ENCODE data around the gene NHSL2.

NHSL2 gene

GRCh38 chrX:72081605-72082320 is 171.1 kb downstream of the NHSL2 start:
- no peak for DNase-seq

- no peak for DNase-seq
Observed at GRCh38 chrX:72083291-72083690, 172.6 kb downstream of the NHSL2 start.

GRCh38 chrX:72084114-72084513 is 173.5 kb downstream of the NHSL2 start:
- DNase-seq: no peak

- no peak for DNase-seq
Observed at GRCh38 chrX:72086995-72087394, 176.3 kb downstream of the NHSL2 start.

DNA sequence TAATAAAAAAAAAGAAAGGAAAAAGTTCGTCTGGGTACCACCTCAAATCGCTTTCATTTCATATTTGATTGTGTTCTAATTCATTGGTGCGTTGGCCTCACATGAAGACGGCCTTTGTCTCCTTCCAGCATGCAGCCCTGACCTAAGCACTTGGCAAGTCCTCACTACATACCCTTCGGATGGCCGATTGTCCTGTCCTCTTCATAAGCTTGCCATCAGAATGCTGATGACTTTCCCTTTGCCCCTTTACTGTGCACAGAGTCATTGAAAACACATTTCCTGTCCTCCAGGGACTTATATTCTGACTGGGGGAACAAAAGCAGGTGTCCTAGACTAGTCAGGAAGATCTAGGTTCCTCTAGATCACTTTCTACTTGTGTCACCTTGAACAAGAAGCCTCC is 178.1 kb downstream of the NHSL2 start:
- no peak for DNase-seq

DNA sequence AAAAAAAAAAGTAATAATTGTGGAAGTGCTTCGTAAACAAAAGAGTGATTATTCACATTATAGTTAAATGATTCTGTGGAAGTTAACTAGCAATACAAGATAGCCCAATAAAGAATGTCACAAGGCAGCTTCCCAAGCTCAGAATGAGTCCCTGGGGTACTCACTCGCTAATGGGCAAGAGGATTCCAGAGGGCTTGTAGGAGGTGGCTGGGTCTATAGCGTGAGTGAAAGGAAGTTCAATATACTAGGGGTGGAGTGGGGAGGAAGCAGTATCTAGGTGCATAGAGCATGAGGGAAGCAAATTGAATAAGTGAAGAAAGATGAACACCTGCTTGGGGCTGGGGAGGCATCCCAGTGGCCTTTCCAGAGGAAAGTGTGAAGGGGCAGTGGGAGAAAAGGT is 178.6 kb downstream of the NHSL2 start:
- no peak for DNase-seq

DNA sequence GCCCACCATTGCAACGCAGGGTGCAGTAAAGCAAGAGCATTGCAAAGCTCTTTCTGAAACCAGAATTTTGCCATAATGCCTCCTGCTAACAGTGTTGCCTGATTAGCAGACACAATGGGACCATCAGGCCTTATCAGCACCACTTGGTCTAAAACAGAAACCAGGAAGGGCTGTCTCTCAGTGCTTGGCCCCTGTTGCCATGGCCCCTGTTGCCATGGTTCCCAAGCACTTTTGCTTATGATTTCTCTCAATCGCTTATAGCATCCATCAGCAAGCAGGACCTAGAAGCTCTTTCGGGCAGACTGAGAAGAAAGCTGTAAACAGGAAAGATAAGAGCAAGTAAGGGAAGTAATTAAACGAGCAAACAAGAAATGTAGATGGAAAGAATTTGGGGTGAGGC is 184.2 kb downstream of the NHSL2 start:
- DNase-seq: no peak

- DNase-seq: no peak
Observed at GRCh38 chrX:72095370-72095769, 184.7 kb downstream of the NHSL2 start.

DNA sequence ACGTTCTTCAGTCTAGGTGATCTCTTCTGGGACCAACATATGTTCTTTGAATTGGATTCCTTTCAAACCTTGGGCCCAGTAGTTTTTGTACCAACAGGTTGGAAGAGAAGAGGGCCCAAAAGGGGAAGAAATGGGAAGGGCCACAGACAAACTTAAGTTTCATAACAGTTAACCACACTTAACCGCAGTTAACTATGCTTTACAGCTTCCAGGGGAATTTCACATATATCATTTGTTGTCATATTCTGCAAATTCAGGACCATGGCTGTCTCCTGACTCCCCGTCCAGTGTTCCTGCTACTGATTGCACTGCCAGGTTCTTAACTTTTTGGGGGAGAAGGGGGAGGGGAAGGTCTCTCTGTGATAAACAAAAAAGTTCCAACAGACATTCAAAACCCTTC is 186.5 kb downstream of the NHSL2 start:
- no peak for DNase-seq

DNA sequence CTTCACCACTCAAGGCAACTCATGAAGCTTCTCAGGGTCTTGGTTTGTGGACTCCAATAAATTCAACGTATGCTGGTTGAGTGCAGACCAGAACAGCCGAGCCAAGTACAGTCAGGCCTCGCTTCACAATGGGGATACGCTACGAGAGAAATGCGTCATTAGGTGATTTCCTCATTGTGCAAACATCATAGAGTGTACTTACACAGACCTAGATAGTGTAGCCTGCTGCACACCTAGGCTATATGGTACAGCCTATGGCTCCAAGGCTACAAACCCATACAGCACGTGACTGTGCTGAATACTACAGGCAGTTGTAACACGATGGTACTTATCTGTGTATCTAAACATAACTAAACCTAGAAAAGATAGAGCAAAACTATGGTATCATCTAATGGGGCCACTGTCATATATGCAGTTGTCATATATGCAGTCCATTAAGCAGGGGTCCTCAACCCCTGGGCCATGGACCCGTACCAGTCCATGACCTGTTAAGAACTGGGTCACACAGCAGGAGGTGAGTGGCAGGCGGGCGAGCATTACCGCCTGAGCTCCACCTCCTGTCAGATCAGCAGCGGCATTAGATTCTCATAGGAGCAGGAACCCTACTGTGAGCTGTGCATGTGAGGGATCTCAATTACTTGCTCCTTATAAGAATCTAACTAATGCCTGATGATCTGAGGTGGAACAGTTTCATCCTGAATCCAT is 189.6 kb downstream of the NHSL2 start:
- DNase-seq: no peak

DNA sequence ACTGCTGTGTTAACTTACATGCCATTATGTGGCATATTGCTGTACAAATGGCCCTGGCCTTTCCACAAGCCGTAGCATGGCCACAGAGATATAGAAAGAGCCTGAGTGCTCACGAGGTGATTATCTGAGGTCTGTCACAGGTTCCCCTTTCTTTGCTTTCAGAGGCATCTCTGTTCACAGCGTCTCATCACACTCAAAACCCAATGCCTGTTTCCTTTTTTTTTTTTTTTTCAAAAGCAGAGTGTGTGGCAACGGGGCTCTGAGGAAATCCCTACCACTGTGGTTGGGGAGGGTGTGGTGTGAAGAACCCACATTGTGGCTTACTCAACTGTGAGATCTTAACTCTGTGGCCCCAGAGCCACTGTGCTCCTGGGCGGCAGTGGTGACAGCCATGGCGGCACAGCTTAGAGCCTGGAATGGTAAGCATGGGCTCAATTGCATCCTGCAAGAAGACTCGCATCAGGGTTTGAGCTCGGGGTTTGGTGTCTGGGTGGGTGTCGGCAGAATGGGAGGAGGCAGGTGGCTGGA is 190.2 kb downstream of the NHSL2 start:
- no peak for DNase-seq

DNA sequence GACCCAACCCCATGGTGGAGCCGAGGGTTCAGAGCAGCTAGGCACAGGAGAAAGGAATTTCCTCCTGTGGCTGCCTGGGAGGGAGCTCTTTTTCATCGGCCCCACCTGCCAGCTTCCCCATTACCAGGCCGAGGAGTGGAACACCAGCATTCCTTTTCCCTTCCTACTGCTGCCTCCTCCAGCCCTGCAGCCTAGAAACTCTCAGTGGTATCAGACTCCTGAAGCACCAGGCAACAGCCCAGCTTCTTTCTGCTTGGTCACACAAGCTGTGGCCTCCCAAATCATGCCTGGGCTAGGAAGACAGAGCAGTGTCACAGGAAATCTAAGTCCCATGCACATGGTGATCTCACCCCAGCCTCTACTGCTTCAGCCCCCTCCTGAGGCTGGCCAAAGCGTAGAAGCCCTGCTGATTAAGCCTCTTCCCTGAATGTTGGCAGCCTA is 191.0 kb downstream of the NHSL2 start:
- no peak for DNase-seq

- no peak for DNase-seq
Observed at GRCh38 chrX:72102126-72102525, 191.5 kb downstream of the NHSL2 start.

DNA sequence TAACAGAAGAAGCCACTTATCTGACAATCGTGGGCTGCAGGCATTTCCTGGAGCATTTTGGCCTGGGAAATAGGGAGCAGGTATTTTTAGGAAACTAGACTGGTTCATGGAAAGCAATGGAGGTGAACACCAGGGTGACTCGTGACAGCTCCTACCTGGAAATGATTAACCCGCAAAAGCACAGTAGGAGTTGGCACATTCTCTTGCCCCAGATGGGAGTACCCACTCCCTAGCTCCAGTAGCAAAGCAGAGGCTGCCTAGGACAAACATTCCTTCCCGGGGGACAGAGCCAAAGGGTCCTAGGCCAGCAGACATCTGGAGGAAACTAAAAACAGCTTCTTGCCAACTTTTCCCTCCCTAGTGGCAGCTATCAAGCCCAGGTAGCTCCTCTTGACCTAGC is 192.1 kb downstream of the NHSL2 start:
- no peak for DNase-seq

- no peak for DNase-seq
Observed at GRCh38 chrX:72105436-72105835, 194.8 kb downstream of the NHSL2 start.

DNA sequence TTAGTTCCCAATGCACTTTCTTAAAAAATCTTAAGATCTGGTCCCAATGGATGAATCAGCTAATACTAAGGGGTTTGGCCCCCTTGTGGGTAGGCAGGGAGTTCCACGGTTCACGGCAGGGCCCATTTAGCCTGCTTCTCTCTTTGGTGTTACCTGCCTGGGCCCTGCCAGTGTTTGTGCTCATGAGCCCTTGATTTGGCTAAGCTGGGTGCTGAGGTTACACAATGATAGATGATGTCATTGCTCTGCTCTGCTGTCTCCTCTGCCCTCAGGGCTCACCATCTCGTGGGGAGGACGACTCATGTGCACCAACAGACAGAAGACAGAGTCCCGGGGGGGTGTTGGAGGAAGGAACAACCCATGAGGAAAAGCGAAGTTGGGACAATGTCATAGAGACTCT is 196.7 kb downstream of the NHSL2 start:
- DNase-seq: no peak

- no peak for DNase-seq
Observed at GRCh38 chrX:72107841-72108595, 197.4 kb downstream of the NHSL2 start.

- DNase-seq: no peak
Observed at GRCh38 chrX:72108666-72109065, 198.0 kb downstream of the NHSL2 start.

- DNase-seq: no peak
Observed at GRCh38 chrX:72110051-72110875, 199.6 kb downstream of the NHSL2 start.

- no peak for DNase-seq
Observed at GRCh38 chrX:72110876-72111708, 200.4 kb downstream of the NHSL2 start.

DNA sequence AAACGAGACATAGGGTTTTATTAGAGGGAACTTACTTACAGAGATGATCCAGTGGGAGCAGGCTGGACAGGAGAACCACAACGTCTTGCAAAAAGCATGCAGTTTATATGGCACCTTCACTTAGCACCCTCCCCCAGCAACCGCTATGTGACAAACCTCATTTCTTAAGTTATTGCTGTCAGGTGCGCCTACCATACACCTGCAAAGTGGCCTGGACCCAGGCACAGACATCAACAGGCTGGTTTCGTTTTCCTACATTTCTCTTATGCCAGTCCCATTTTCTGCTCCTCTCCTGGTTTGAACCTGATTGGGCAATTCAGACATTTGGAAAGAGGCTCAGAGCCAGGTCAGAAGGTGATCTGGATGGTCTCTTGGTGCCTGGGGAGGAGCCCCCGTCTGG is 202.8 kb downstream of the NHSL2 start:
- DNase-seq: no peak

- DNase-seq: no peak
Observed at GRCh38 chrX:72114306-72114705, 203.7 kb downstream of the NHSL2 start.
